Measurements from ENCODE around the gene ZNF496.
"Not testable (repeated sequence)": the region's sequence is repeated elsewhere in the genome, so short reads cannot be mapped to it uniquely, and the experiment has no call there.

ZNF496 gene

GRCh38 chr1:247296599-247297180, 35.0 kb downstream of the ZNF496 start:
- no peak overlapping the region for H3K9ac ChIP-seq (ENCODE audit: low read length in 5 of 5)
- no peak overlapping the region for H3K4me3 ChIP-seq (ENCODE audit: low read depth in 1 of 5, low read length in 5 of 5)
- peaks cover 0 to 2% (median under 1%) of the 10 kb centered on the region in 5 donors for H3K27me3 ChIP-seq (ENCODE audit: control insufficient read depth in 5 of 5, insufficient read depth in 4 of 5, low read length in 5 of 5)
- H3K27ac ChIP-seq (ENCODE audit: low read depth, low read length): no peak overlapping the region
- no peaks in the 10 kb centered on the region for H3K9me3 ChIP-seq (ENCODE audit: control insufficient read depth in 5 of 5, low read length in 5 of 5)
- no peaks in the 10 kb centered on the region for H3K4me1 ChIP-seq (ENCODE audit: control insufficient read depth in 5 of 5, insufficient read depth in 5 of 5, low read length in 5 of 5)
- H3K36me3 ChIP-seq (ENCODE audit: control insufficient read depth in 5 of 5, insufficient read depth in 5 of 5, low read length in 5 of 5): peaks cover 0 to 33% (median 18%) of the 10 kb centered on the region in 5 donors

GRCh38 chr1:247295746-247296145, 35.9 kb downstream of the ZNF496 start:
- Histone ChIP-seq H3K27ac (ENCODE audit: low read depth, low read length) (no peak overlapping the region), H3K4me1 (ENCODE audit: control insufficient read depth in 5 of 5, insufficient read depth in 5 of 5, low read length in 5 of 5) (no peaks in the 10 kb centered on the region), H3K36me3 (ENCODE audit: control insufficient read depth in 5 of 5, insufficient read depth in 5 of 5, low read length in 5 of 5) (peaks cover 0 to 24% (median 11%) of the 10 kb centered on the region in 5 donors), H3K9me3 (ENCODE audit: control insufficient read depth in 5 of 5, low read length in 5 of 5) (no peaks in the 10 kb centered on the region), H3K4me3 (ENCODE audit: low read depth in 1 of 5, low read length in 5 of 5) (no peak overlapping the region), H3K27me3 (ENCODE audit: control insufficient read depth in 5 of 5, insufficient read depth in 4 of 5, low read length in 5 of 5) (peaks cover 0 to 3% (median 2%) of the 10 kb centered on the region in 5 donors), H3K9ac (ENCODE audit: low read length in 5 of 5) (no peak overlapping the region)

GRCh38 chr1:247295274-247295684, 36.4 kb downstream of the ZNF496 start:
- H3K9ac ChIP-seq (ENCODE audit: low read length in 5 of 5): no peak overlapping the region
- H3K27me3 ChIP-seq (ENCODE audit: control insufficient read depth in 5 of 5, insufficient read depth in 4 of 5, low read length in 5 of 5): peaks cover 0 to 3% (median 2%) of the 10 kb centered on the region in 5 donors
- no peaks in the 10 kb centered on the region for H3K9me3 ChIP-seq (ENCODE audit: control insufficient read depth in 5 of 5, low read length in 5 of 5)
- peaks cover 0 to 19% (median 7%) of the 10 kb centered on the region in 5 donors for H3K36me3 ChIP-seq (ENCODE audit: control insufficient read depth in 5 of 5, insufficient read depth in 5 of 5, low read length in 5 of 5)
- no peak overlapping the region for H3K27ac ChIP-seq (ENCODE audit: low read depth, low read length)
- no peaks in the 10 kb centered on the region for H3K4me1 ChIP-seq (ENCODE audit: control insufficient read depth in 5 of 5, insufficient read depth in 5 of 5, low read length in 5 of 5)
- H3K4me3 ChIP-seq (ENCODE audit: low read depth in 1 of 5, low read length in 5 of 5): no peak overlapping the region

GRCh38 chr1:247294282-247294681, 37.4 kb downstream of the ZNF496 start:
- no peak overlapping the region for H3K4me3 ChIP-seq (ENCODE audit: low read depth in 1 of 5, low read length in 5 of 5)
- H3K4me1 ChIP-seq (ENCODE audit: control insufficient read depth in 5 of 5, insufficient read depth in 5 of 5, low read length in 5 of 5): no peaks in the 10 kb centered on the region
- H3K27ac ChIP-seq (ENCODE audit: low read depth, low read length): no peak overlapping the region
- peaks cover 0 to 3% (median 2%) of the 10 kb centered on the region in 5 donors for H3K27me3 ChIP-seq (ENCODE audit: control insufficient read depth in 5 of 5, insufficient read depth in 4 of 5, low read length in 5 of 5)
- H3K36me3 ChIP-seq (ENCODE audit: control insufficient read depth in 5 of 5, insufficient read depth in 5 of 5, low read length in 5 of 5): peaks cover 0 to 10% (median 2%) of the 10 kb centered on the region in 5 donors
- H3K9ac ChIP-seq (ENCODE audit: low read length in 5 of 5): no peak overlapping the region
- H3K9me3 ChIP-seq (ENCODE audit: control insufficient read depth in 5 of 5, low read length in 5 of 5): no peaks in the 10 kb centered on the region

- Histone ChIP-seq H3K27me3 (ENCODE audit: control insufficient read depth in 5 of 5, insufficient read depth in 4 of 5, low read length in 5 of 5) (peaks cover 0 to 3% (median 2%) of the 10 kb centered on the region in 5 donors), H3K4me3 (ENCODE audit: low read depth in 1 of 5, low read length in 5 of 5) (no peak overlapping the region), H3K9ac (ENCODE audit: low read length in 5 of 5) (no peak overlapping the region), H3K27ac (ENCODE audit: low read depth, low read length) (no peak overlapping the region), H3K4me1 (ENCODE audit: control insufficient read depth in 5 of 5, insufficient read depth in 5 of 5, low read length in 5 of 5) (no peaks in the 10 kb centered on the region), H3K9me3 (ENCODE audit: control insufficient read depth in 5 of 5, low read length in 5 of 5) (no peaks in the 10 kb centered on the region), H3K36me3 (ENCODE audit: control insufficient read depth in 5 of 5, insufficient read depth in 5 of 5, low read length in 5 of 5) (no peaks in the 10 kb centered on the region)
These were observed 38.6 kb downstream of the ZNF496 start for GRCh38 chr1:247293047-247293446.

GRCh38 chr1:247291833-247292561, 39.7 kb downstream of the ZNF496 start:
- no peak overlapping the region for H3K9ac ChIP-seq (ENCODE audit: low read length in 5 of 5)
- H3K27me3 ChIP-seq (ENCODE audit: control insufficient read depth in 5 of 5, insufficient read depth in 4 of 5, low read length in 5 of 5): peaks cover 0 to 3% (median 2%) of the 10 kb centered on the region in 5 donors
- no peaks in the 10 kb centered on the region for H3K4me1 ChIP-seq (ENCODE audit: control insufficient read depth in 5 of 5, insufficient read depth in 5 of 5, low read length in 5 of 5)
- H3K4me3 ChIP-seq (ENCODE audit: low read depth in 1 of 5, low read length in 5 of 5): no peak overlapping the region
- H3K9me3 ChIP-seq (ENCODE audit: control insufficient read depth in 5 of 5, low read length in 5 of 5): no peaks in the 10 kb centered on the region
- H3K27ac ChIP-seq (ENCODE audit: low read depth, low read length): no peak overlapping the region
- H3K36me3 ChIP-seq (ENCODE audit: control insufficient read depth in 5 of 5, insufficient read depth in 5 of 5, low read length in 5 of 5): no peaks in the 10 kb centered on the region

- peaks cover 0 to 3% (median 1%) of the 10 kb centered on the region in 5 donors for H3K27me3 ChIP-seq (ENCODE audit: control insufficient read depth in 5 of 5, insufficient read depth in 4 of 5, low read length in 5 of 5)
- no peak overlapping the region for H3K27ac ChIP-seq (ENCODE audit: low read depth, low read length)
- H3K9ac ChIP-seq (ENCODE audit: low read length in 5 of 5): no peak overlapping the region
- H3K9me3 ChIP-seq (ENCODE audit: control insufficient read depth in 5 of 5, low read length in 5 of 5): peaks cover 0 to 7% (median under 1%) of the 10 kb centered on the region in 5 donors
- no peaks in the 10 kb centered on the region for H3K4me1 ChIP-seq (ENCODE audit: control insufficient read depth in 5 of 5, insufficient read depth in 5 of 5, low read length in 5 of 5)
- H3K36me3 ChIP-seq (ENCODE audit: control insufficient read depth in 5 of 5, insufficient read depth in 5 of 5, low read length in 5 of 5): no peaks in the 10 kb centered on the region
- H3K4me3 ChIP-seq (ENCODE audit: low read depth in 1 of 5, low read length in 5 of 5): no peak overlapping the region
These were observed 40.5 kb downstream of the ZNF496 start for GRCh38 chr1:247291161-247291560.

- H3K4me3 ChIP-seq (ENCODE audit: low read depth in 1 of 5, low read length in 5 of 5): no peak overlapping the region
- H3K27me3 ChIP-seq (ENCODE audit: control insufficient read depth in 5 of 5, insufficient read depth in 4 of 5, low read length in 5 of 5): peaks cover 0 to 3% (median 0%) of the 10 kb centered on the region in 5 donors
- H3K4me1 ChIP-seq (ENCODE audit: control insufficient read depth in 5 of 5, insufficient read depth in 5 of 5, low read length in 5 of 5): no peaks in the 10 kb centered on the region
- H3K9ac ChIP-seq (ENCODE audit: low read length in 5 of 5): no peak overlapping the region
- peaks cover 0 to 8% (median 5%) of the 10 kb centered on the region in 5 donors for H3K9me3 ChIP-seq (ENCODE audit: control insufficient read depth in 5 of 5, low read length in 5 of 5)
- H3K36me3 ChIP-seq (ENCODE audit: control insufficient read depth in 5 of 5, insufficient read depth in 5 of 5, low read length in 5 of 5): no peaks in the 10 kb centered on the region
- no peak overlapping the region for H3K27ac ChIP-seq (ENCODE audit: low read depth, low read length)
These were observed 41.1 kb downstream of the ZNF496 start for GRCh38 chr1:247290576-247290975.

GRCh38 chr1:247289274-247289892, 42.3 kb downstream of the ZNF496 start:
- H3K36me3 ChIP-seq (ENCODE audit: control insufficient read depth in 5 of 5, insufficient read depth in 5 of 5, low read length in 5 of 5); H3K4me1 ChIP-seq (ENCODE audit: control insufficient read depth in 5 of 5, insufficient read depth in 5 of 5, low read length in 5 of 5); H3K27ac ChIP-seq (ENCODE audit: low read depth, low read length); H3K9me3 ChIP-seq (ENCODE audit: control insufficient read depth in 5 of 5, low read length in 5 of 5); H3K4me3 ChIP-seq (ENCODE audit: low read depth in 1 of 5, low read length in 5 of 5); H3K9ac ChIP-seq (ENCODE audit: low read length in 5 of 5); H3K27me3 ChIP-seq (ENCODE audit: control insufficient read depth in 5 of 5, insufficient read depth in 4 of 5, low read length in 5 of 5): not testable (repeated sequence)

GRCh38 chr1:247288341-247288740, 43.3 kb downstream of the ZNF496 start:
- H3K36me3 ChIP-seq (ENCODE audit: control insufficient read depth in 5 of 5, insufficient read depth in 5 of 5, low read length in 5 of 5): no peaks in the 10 kb centered on the region
- no peak overlapping the region for H3K9ac ChIP-seq (ENCODE audit: low read length in 5 of 5)

More at GRCh38 chr1:247288341-247288740, 43.3 kb downstream of the ZNF496 start:
- Histone ChIP-seq H3K9me3 (ENCODE audit: control insufficient read depth in 5 of 5, low read length in 5 of 5) (peaks cover 0 to 8% (median 5%) of the 10 kb centered on the region in 5 donors), H3K4me3 (ENCODE audit: low read depth in 1 of 5, low read length in 5 of 5) (no peak overlapping the region), H3K27ac (ENCODE audit: low read depth, low read length) (no peak overlapping the region), H3K4me1 (ENCODE audit: control insufficient read depth in 5 of 5, insufficient read depth in 5 of 5, low read length in 5 of 5) (no peaks in the 10 kb centered on the region), H3K27me3 (ENCODE audit: control insufficient read depth in 5 of 5, insufficient read depth in 4 of 5, low read length in 5 of 5) (peaks cover 0 to 3% (median 0%) of the 10 kb centered on the region in 5 donors)

Data from subcutaneous abdominal adipose tissue (tissue), 5 donors.